ENCODE results near the gene PGPEP1.

GRCh38 chr19:18339723-18340122 is 675 bp upstream of the PGPEP1 start:
- TF ChIP-seq CTCF (conservative IDR thresholded peaks at IDR 0.05 in 1 of 2, IDR thresholded peaks at IDR 0.05 in 1 of 2; ENCODE audit: extremely low read depth in 1 of 2, insufficient read depth in 1 of 2, low read depth in 1 of 2, low read length in 2 of 2) (peak in 1 of 2 donors; percentile 5), EZH2 (IDR thresholded peaks at IDR 0.05; ENCODE audit: borderline replicate concordance, low read length) (no peak)

All from mammary epithelial cell (primary cell).